Muscle of back (tissue), 13 donors: ENCODE measurements around the gene GRIPAP1. TPM values are rescaled to one million over a fixed set of nuclear protein-coding genes. Genes with fewer than 3 reads are reported as not detected.

Experiments
- DNase-seq, 3 donors: peaks; one replicate each; pipeline versions ENCODE4 v3.0.0 to v3.0.0-alpha.2; 2013
- long read RNA-seq, 9 donors: transcript quantifications; one replicate each; lab custom pipeline, GENCODE V29; 2026
- polyA plus RNA-seq, 10 donors: library from polyadenylated mRNA; unstranded; fragments of 120-200 nt; gene quantifications; one replicate each; pipeline ENCODE4 v1.2.1, GENCODE V29; 2013; ENCODE audit not compliant: insufficient read length in 10 of 10

GRIPAP1 gene
- polyA plus RNA-seq, result 10 to 100 TPM; 16.9 to 34.3 (median 23.9) TPM
- long read RNA-seq, donor 1, partial matches to known transcripts, result 0 of 1 reads
- long read RNA-seq, donor 1, other reads (novel, unspliced or antisense), result 0 of 1 reads
- long read RNA-seq, donor 2, result 0 reads
- long read RNA-seq, donor 3, result 0 reads
- long read RNA-seq, donor 4, partial matches to known transcripts, result 0 of 2 reads
- long read RNA-seq, donor 4, other reads (novel, unspliced or antisense), result 0 of 2 reads
- long read RNA-seq, donor 5, partial matches to known transcripts, result 0 of 1 reads
- long read RNA-seq, donor 5, other reads (novel, unspliced or antisense), result 0 of 1 reads
- long read RNA-seq, donor 6, partial matches to known transcripts, result 0 of 2 reads
- long read RNA-seq, donor 6, other reads (novel, unspliced or antisense), result 0 of 2 reads
- long read RNA-seq, donor 7, result 0 reads
- long read RNA-seq, donor 8, result 0 reads
- long read RNA-seq, donor 9, result 0 reads

DNA sequence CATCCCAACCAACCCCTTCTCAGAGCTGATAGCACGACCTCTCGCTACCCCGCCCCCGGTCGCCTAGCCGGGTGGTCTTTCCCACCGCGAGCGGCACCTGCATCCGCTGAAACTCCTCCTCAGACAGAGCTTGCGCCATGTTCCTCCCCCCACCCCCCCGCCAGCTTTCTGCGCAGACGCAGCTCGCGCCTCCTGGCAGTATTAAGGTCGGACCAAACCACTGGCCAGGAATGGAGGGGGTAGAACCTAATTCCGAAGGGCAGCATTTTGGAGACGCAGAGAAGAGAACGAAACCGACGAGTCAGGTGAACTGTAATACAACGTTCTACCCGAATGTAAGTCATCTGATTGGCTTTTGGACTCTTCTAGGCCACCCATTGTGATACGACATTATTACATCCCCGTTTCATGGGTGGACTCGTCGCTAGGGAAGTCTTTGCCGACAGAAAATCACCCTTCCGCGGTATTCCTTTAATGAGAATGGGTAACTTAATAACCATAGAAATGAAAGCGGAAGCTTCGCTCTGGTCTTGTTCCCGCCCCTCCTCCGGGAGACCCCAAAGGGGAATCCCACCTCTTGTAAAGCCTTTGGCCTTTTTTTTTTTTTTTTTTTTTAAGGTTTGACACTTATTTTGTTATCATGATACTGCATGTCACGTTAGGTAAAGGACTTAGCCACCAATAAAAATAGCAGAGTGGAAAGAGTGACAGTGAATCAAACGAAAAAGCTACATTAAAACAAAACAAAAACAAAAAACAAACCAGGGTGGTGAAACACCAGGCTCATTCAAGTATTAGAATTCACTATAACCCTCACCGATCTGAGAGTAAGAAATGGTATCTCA, at the start of gene GRIPAP1:
TSS of gene GRIPAP1 (minus strand) at position 174 of the 845 bp plus-strand sequence. CDS start at position 139, 35 bp downstream.
- peak; percentile 84 to 93 (median 90) for DNase-seq

DNA sequence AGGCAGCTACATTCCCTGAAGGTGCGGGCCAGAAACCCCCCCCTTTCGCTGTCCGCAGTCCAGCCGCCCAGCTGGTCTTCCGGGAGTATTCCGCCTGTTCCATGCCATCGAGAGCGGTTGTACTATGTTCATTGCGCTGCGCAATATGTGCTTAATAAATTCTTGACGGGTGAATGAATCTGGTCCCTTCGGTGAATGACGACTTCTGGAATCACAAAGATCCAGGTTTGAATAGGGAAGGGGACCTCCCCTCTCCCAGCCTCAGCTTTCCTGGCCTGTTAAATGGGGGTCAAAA, 41.9 kb upstream of the GRIPAP1 start:
- no peak for DNase-seq

DNA sequence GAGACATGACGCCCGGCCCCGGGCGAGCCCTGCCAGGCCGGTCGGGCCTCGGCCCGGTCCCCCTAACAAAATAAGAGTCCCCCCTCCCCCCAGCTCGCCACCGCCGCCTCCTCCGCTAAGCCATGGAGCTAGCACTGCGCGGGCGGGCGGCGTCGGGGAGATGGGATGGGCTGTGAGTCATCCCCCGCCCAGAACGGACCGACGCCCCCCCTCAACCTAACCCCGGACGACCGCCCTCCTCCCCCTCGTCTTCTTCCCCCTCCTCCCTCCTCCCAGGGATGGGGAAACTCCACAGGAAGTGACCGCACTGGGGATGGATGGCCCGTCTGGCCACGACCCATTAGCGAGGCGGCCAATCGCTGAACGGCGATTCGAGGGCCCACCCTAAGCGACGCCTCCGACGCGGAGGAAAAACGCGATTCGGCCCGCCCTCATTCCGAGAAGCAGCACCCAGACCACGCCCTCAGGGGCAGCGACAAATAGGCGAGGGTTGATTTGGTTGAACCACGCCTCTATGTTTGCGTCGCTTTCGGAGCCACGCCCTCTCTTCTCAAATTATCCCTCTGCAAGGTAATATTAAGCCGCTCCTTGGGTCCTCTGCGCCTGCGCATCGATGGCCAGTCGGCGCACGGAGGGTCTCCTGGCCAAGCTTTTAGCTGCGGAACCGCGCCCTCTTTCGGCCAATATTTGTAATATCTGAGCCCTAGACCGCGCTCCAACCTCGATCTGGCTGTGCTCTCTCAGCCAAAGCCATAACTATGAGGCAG, 41.3 kb upstream of the GRIPAP1 start, which contains the start of gene TFE3:
TSS of gene TFE3 (minus strand) at position 138 of the 767 bp plus-strand sequence. CDS start at position 7, 131 bp downstream.
- DNase-seq, result peak; percentile 97 to 98 (median 98)

DNA sequence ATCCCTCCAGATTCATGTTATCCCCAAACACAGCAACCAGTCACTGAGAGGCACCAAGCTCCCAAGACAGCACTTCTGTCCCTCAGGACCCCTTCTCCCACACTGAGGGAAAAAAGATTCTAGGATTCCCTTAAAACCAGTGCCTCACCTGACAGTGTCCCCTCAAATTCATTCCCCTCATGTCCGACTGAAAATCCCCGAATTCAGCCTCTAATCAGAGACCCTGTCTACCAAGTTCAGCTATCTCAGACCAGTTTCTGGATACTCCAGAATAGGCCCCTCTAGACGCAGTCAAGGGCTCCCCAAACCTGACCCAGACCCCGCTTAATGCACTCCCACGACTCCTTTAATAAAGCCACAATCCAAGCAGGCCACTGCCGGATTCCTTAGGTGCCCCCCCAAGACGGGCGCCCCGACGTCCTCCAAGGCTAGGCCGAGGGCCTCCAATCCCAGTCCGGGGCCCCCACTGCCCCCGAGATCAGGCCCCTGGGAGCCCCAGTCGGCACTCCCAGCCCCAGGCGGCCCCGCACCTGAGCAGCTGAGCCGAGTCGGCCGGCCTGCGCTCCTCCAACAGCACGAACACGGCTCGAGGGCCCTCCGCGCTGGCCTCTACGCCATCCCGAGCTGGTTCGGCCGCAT, 40.6 kb upstream of the GRIPAP1 start:
- DNase-seq, result peak in 1 of 3 donors; percentile 22

DNA sequence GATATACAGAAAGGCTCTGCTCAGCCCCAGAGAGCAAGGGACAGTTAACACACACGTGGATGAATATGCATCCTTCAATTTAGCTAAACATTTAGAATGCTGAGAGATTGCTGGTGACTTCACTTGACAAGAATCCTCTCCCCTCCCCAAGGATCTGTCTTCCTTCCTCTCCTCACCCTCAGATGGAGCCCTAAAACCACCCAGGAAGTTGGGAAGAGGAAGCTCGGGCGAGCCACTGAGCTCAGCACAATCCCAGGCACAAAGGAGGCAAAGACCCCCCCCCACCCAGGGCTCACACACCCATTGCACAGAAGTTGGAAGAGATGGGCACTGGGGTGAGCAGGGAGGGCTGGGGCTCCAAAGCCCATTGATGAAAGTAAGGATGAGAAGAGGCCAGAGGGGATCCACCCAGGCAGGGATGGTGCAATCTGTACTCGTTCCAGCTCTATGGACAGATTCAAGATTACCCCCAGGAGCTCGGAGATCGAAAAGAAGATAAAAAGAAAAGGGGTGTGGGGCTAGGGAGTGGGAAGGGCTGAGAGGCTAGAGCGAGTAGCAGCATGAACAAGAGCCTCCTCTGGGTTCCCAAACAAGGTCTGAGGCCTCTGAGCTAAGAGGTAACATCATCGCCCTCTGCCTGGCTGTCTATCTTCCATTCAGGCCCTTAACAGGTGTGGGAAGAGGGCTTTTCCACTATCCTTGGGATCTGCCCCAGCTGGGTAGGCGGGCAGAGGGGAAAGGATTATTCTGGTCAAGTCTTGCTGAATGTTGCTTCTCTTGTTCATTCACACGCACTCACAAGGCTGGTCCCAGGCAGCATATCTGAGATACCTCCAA, 39.9 kb upstream of the GRIPAP1 start:
- DNase-seq, result peak; percentile 20 to 55 (median 55)

DNA sequence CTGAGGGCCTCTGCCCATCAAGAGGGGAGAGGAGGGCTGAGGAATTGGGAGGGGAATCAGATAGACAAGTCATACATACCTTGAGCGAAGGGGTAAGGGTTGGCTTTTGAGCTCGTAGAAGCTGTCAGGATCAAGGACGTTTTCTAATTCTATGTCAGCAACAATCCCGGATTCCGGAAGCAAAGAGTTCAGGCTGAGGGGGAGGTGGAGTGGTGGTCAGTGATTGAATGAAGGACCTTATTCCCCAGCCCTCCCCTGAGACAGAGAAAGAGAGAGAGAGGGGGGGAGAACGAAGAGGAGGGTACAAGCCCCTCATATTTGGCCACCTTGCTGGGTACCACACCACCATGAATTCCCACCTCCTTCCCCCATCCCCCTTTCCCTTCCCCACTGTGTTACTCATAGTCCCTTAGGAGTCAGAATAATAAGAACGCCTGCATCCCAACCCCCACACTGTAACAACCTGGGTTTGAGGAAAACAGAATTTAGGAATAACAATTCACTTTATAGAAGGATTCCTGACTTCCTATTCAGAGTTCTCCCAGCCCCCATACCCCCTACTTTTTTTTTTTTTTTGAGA, 38.4 kb upstream of the GRIPAP1 start:
- DNase-seq, result no peak

- peak; percentile 48 to 88 (median 75) for DNase-seq
Observed at GRCh38 chrX:49039598-49040375, 37.7 kb upstream of the GRIPAP1 start.

GRCh38 chrX:49037883-49038475, 35.9 kb upstream of the GRIPAP1 start:
- DNase-seq, result no peak

GRCh38 chrX:49030283-49030682, 28.2 kb upstream of the GRIPAP1 start:
- no peak for DNase-seq

DNA sequence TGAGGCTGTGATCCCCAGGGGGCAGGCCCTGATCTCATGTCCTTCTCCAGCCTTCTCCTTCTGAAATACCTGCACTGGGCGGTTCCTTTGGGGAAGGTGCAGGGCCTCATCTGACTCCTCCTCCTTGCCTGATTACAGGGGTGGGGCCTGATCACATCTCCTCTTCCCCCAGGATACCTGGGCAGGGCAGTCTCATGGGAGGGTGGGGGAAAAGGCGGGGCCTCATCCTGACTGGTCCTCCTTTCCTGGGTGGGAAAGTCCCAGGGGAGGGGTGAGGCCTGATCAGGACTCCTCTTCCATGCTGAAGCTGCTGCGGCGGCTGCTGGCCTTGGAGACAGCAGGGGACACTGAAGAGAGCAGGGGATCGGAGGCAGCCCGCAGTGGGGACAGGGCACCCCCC, 27.8 kb upstream of the GRIPAP1 start:
- no peak for DNase-seq

GRCh38 chrX:49019599-49020249, 17.7 kb upstream of the GRIPAP1 start:
- DNase-seq, result no peak

DNA sequence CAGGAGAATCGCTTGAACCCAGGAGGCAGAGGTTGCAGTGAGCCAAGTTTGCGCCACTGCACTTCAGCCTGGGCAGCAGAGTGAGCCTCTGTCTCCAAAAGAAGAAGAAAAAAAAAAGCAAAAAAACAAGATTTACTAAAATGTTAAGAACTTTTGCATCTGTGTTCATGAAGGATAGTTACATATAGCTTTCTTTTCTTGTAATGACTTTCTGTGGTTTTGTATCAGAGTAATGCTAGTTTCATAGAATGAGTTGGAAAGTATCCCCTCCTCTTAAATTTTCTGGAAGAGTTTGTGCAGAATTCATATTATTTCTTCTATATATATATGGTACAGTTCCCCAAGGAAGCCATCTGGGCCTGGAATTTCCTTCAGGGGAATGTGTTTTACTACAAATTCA, 17.0 kb upstream of the GRIPAP1 start:
- no peak for DNase-seq

DNA sequence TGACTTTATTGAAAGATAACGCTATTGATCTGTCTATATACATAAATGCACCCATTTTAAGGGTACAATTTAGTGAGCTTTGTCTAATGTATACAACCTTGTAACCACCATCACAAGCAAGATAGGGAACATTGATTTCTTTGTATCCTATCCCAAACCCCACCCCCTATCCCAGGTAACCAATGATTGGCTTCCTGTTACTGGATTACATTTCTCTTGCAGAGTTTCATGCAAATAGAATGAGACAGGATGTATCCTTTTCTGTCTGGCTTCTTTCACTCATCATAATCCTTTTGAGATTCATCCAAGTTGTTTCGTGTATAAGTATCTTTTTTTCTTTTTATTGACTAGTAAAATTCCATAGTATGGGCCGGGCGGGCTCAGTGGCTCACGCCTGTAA, 1.6 kb upstream of the GRIPAP1 start:
- DNase-seq, result no peak

DNA sequence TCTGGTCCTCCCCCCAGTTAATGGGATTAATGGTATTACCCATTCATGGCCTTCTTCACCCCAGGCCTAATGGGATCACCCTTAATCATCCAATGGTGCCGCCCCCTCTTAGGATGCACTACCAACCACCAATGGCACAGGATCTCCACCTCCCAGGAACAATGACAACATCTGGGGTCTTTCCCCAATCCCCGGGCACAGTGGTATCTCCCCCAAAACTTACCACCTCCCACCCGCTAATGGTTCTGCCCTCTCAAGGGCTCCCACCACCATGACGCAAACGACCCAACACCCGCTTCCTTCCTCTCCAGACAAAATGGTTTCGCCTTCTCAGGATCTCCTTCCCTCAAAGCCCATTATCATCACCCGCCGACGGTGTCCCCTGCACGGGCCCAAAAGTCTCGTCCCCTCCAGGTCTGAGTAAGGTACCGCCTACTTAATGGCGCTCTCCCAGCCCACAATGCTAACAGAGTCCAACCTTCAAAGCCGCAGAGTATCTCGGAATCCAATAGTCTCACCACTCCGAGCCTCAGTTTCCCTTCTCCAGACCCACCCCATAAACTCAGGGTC, 458 bp downstream of the GRIPAP1 start:
- peak in 1 of 3 donors; percentile 0 for DNase-seq

DNA sequence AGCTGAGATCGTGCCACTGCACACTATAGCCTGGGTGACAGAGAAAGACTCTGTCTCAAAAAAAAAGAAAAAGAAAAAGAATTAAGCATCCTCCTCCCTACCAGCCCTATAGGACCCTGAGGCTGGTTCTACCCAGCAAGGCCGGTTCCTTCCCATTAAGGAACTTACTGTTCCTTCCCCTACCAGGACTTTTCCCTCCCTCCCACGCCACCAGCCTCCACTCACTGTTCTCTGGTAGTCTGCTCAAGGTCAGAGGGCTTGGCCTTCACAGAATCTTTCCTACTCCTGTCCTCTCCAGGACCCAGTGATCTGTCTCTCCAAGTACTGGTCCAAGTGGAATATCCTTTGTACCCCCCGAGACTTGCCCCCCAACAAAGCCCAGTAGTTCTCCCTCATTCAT, 1.4 kb downstream of the GRIPAP1 start:
- DNase-seq, result no peak

DNA sequence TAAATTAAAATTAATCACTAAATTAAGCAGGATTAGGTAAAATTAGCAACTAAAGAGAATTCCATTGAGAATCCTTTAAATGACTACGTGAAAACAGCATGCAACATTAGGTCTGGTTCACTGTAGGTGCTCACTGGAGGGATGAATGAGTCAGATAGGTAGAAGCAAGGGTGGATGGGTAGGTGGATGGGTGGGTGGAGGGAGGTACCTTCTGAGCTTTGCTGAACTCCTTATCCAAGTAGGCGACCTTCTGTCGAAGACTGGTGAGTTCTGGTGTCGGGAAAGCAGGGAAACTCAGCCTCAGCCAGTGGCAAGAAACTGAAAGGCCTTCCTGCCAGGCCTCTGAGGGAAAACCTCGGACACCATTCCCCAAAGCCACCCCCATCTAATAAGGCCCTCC, 3.0 kb downstream of the GRIPAP1 start:
- DNase-seq, result no peak

DNA sequence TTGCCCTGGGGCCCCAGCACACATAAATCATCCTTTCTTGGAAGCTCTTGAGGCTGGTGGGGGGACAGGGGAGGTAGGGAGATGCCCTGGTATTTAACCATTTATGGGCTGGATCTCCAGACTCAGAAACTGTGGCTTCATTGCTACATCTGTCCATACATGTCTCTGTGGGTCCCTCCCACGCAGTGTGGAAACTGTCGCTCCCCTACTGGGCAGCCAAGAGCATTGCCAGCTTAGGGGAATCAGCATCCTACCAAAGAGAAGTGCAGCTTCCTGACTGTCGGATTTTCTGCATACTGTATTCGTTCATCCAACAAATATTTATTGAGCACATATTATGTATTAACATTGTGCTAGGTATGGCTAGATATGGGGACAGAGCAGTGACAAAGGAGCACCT, 3.7 kb downstream of the GRIPAP1 start:
- no peak for DNase-seq

- no peak for DNase-seq
Observed at GRCh38 chrX:48997865-48998264, 4.2 kb downstream of the GRIPAP1 start.
